SIG-M5 (cell line): ENCODE measurements around the gene NBEAL2.

Source experiments
- DNase-seq: peaks from one replicate; lab custom pipeline; 2025; lab: John Stamatoyannopoulos, UW

The NBEAL2 gene

DNA sequence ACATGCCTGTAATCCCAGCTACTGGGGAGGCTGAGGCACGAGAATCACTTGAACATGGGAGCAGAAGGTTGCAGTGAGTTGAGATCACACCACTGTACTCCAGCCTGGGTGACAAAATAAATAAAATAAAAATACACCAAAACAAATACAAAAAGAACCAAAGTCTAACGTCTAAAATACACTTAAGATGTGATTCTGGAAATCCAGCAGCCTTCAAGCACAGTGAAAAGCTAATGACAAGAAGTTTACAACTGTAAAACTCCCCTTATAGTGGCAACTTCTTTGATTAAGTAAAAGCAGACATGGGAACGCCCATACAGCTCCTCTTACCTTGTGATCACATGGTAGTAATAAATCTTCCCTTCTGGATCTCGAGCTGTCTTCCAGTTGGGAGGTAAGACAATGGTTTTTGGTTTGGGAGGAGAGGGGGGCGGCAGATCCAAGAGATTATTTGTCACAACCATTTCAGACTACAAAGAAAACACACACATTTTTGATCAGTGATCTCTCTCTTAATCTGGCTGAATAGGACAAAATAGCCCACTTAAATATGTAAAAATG is 62.8 kb downstream of the NBEAL2 start:
- no peak for DNase-seq

DNA sequence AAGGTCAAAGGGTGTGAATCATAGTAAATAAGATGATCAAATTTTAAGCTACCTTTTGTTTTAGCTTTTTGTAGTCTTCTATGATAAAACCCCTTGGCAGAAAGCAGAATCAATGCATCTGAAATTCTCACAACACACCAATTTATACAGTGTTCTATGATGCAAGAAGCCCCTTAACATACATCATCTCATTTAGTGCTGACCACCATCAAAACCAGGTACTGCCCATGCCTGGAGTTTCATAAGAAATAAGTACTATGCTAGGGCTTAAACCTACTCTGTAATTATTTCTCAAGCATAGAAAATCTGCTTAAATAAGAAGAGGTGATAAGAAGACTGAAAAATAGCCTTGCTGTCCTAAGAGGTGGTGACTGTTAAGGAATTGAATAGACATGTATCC is 67.6 kb downstream of the NBEAL2 start:
- DNase-seq = no peak

DNA sequence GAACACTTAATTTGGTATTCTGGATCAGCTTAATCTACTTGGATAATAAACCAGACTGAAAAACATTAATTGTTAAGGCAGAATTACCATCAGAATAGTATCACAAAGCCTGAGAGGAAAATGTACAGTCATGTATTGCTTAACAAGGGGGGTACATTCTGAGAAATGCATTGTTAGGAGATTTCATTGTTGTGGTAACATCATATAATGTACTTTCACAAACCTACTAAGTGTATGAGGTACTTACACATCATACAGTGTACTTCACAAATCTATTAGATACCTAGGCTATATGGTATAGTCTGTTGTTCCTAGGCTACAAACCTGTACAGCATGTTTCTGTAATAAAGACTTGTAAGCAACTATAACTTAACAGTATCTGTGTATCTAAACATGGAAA is 68.2 kb downstream of the NBEAL2 start:
- no peak for DNase-seq

DNA sequence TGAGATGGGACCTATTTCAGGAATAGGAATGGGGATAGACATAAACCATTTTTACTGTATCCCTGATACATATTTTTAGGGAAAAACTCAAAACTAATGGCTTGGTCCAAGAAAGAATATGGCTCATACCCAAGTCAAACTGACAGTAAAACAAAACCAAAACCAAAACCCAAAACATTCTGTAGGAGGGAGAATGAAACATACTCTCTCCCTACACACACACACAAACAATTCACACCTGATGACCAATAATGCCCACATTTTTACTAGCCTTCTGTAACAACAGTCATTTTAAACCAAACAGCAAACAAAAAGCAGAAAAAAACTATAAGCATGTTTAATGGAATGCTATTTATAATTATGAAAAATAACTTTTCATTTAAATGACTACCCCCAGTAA is 74.9 kb downstream of the NBEAL2 start:
- DNase-seq = no peak

DNA sequence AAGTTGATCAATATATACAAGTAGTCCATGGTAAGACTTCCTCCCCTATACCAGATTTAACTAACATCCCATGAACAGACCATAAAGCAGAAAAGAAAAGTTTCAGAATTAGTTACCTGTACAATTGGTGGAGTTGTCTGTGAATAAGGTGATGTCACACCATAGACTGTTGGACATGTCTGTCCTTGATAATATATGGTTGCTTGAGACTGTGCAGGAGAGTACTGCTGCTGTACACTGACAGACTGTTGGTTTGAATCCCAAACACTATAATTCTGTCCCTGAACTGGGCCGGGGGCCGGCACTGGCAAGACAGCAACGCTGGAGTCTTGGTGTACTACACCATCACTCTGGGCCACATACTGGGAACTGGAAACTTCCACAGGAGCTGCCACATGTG is 77.2 kb downstream of the NBEAL2 start:
- no peak for DNase-seq

DNA sequence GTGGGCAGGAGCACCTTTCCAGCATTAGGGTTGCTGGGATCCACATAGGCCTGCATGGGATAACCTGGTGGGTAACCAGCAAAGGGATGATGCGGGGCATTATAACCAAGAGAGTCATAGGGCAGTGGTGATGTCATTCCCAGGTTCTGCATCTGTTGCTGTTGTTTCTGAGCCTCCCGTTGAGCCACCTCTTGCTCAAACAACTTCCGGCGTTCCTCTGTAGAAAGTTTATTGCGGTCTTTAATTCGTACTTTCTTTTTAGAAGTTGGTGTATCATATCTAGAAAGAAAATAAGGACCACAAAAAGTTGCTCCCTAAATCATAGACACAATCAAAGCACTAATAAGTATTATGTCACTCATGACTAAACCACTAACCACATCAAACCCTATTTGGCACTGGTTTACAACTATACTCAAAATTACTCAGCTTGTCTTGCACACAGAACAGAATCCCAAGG is 77.8 kb downstream of the NBEAL2 start:
- DNase-seq = no peak
